Urothelium cell line (cell line): Measurements from ENCODE around the gene TNFAIP8L3.
"Not testable (repeated sequence)": the region's sequence is repeated elsewhere in the genome, so short reads cannot be mapped to it uniquely, and the experiment has no call there.

Experiments
- DNase-seq: peaks from one replicate; pipeline ENCODE4 v3.0.0; 2011; ENCODE audit warnings: low spot score, mixed read lengths
- FAIRE-seq: peaks from 2 replicates; lab custom pipeline; 2011; peaks lifted over from hg19 to GRCh38; lab: Jason Lieb, UNC

Gene TNFAIP8L3

DNA sequence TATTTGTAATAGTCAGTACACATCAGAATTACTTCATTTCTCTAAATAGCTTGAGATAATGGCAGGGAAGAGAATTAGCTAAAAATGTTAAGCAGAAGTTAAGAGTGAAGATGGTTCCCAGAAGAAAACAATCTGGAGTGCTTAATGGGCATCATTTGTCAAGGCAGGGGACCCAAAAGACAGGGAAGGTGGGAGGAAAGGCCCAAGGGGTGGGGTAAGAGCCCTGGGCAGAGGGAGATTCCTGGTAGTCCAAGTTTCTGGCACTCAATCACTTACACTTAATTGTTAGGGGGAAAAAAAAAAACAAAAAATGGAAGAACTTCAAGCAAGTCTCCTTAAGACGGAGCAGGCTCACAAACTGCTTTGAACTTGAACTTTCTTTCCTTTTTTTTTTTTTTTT lies 28.9 kb downstream of the TNFAIP8L3 start:
- FAIRE-seq, result no peak
- DNase-seq, result no peak

DNA sequence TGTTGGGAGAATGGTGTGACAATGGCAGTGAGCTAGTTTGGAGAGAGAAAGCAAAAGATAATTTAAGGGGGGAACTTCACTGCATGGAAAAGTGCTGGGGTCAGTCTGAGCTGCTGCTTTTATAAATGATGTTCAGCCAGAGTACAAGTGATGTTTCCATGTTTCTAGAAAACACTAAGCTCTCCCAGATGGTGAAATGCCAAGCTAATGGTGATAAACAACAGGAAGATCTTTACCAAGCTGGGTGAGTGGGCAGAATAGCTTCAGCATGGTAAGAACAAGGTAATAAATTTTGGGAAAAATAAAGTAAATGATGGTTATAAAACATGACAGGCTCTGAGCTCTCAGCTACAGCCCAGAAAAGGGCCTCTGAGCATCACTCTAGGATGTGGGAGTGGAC lies 29.4 kb downstream of the TNFAIP8L3 start:
- FAIRE-seq, result no peak
- no peak for DNase-seq

DNA sequence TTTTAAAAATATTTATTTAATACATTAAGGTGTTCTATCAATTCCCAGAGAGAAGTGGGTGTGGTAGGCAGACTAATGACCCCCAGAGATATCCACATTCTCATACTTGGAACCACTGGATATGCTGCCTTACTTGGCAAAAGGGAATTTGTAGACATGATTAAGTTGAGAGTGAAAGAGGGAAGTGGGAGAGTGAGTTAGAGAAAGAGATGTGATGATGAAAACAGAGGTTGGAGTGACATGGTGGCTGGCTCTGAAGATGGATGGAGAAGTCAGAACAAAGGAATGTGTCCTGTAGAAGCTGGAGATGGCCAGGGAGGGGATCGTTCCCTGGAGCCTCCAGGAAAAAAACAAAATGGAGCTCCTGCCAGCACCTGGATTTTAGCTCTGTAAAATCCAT lies 32.0 kb downstream of the TNFAIP8L3 start:
- FAIRE-seq (no peak), DNase-seq (no peak)

DNA sequence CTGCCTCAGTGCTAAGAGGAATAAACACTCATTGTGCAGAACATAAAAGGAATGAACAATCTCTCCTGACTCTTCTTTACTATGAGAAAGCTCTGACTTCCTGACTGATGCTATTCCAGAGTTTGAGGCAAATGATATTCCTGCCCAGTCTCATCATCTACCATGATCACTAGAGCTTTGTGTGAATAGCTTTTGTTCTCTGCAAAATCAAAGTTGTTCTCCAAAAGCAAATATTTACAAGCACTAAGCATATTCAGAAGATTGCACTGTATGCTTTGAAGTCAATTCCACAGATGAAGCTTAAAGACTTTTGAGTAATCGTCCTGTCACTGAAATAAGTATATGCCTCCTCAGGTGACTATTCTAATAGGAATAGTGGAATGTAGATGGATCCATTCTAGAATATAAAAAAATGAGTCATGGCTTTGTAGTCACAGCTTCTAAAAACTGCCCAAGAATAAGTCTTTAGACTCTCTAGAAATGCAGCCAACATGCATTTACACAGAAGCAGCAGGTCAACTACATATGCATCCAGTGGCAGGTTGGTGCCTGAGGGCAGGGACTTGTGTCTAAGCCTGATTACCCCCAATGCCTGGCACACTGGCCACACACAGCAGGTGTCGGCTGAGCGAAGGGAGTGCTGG lies 34.6 kb downstream of the TNFAIP8L3 start:
- no peak for DNase-seq
- FAIRE-seq, result no peak

DNA sequence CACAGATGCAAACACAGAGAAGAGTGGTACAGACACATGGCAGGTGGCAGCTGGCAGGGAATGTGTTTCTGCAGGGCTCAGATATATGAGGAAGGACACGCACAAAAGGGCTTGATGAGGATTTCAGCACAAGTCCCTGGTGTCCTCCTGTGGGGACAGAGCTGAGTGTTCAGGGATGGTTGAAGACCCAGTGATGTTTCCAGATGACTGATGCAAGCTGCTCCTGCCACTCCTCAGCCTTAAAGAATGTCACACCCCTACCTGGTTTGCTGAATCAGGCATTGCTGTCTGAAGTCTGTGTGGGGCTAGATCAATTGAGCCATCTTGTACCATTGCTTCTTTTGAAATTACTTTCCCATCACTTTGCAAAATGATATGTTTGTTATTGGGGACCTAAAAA lies 40.2 kb downstream of the TNFAIP8L3 start:
- no peak for FAIRE-seq
- no peak for DNase-seq

DNA sequence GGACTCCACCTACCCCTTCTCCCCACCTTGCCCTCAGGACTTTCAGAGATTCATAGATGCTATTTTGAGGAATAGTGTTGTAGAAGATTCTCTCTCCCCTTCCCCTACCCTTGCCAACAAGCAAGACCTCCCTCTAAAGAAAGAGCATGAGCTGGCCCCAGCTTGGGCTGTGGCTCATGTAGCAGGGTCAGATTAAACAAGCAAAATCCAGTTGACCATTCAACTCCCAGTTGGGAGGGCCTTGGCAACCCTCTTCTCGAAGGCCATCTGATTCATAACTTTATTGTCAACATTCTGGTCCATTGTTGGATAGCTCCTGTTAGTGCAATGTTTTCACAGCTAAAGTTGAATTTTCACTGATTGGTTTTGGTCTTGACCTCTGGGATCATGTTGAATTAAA lies 41.1 kb downstream of the TNFAIP8L3 start:
- no peak for FAIRE-seq
- no peak for DNase-seq

DNA sequence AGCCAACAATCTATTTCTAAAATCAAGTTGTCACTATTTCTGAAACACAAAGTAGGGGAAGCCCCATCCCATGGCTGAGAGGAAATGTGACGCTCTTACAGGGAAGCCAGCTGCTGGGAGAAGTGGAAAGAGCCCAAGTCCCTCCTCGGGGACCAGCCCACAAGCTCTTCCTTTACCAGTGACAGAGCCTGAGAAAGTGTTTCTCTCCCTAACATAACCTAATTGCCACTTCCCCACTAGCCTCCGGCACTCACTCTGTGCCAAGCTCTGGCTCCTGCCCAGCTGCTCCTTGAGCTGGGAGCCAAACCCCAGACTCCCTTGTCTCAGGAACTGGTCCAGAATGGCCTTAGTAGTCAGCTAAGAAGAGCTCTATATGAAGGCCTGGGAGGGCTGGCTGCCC lies 42.9 kb downstream of the TNFAIP8L3 start:
- no peak for DNase-seq
- FAIRE-seq, result no peak

DNA sequence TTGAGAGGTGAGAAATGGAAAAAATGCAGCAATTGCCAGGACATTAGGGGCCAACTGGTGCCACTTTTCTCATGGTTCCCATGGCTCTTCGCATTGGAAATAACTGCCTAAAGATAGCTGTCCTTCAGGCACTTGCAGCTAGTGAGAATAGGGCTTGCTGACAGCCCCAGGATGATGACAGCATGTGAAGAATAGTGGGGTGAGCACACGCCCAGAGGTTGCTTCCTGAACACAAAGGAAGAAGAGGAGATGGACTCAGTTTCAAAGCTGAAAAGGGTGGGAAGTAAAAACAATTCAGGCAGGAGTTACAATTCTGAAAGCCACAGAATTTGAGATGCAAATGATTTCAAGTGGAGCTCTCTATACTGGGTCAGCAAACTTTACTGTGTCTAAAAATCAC lies 45.6 kb downstream of the TNFAIP8L3 start:
- no peak for FAIRE-seq
- no peak for DNase-seq

DNA sequence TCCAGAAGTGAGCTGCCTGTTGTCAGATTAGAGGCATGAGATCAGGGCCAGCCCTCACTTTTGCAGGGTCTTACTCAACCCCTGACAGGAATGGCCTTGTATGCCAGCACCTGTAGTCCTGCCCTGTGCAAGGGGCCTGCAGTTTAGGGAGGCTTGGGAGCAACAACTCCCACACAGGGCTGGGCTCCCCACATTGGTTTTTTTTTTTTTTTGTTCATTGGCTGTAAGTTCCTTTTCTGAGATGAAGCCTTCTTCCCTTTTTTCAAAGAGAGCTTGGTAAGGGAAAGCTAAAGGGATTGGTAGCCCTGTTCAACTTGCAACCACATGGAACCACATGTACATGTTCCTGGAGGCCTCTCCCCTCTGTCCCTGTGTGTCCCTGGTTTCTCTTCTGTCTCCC lies 46.4 kb downstream of the TNFAIP8L3 start:
- FAIRE-seq (no peak), DNase-seq (no peak)

DNA sequence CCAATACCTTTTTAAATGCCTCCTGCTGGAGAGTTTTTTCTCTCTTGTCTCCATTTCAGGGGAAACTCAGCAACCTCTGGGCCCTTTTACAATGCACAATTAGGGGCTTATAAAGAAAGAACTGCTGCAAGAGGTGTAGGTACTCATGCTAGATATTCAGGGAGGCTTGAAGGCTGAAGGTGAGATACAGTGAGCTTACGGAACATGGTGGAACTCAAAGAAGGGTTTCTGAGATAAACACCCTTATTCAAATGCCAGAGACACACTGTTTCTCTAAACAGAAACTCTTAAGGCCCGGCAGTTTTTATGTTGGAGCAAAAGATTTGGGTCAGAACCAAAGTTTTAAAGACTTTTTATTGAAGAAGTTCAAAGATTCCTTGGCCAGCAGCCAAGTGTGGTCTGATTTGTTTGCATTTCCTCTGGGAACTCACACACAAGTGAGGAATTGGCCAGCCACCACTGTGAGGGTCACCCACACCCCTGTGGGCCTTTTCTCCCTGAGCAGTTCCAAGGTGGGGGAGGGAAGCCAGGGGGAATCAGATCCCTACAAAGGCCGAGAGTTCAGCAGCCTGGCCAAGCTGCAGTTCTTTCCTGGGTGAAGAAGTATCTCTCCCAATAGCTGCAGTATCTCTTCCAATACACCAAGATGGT lies 47.8 kb downstream of the TNFAIP8L3 start:
- no peak for FAIRE-seq
- DNase-seq, result no peak

DNA sequence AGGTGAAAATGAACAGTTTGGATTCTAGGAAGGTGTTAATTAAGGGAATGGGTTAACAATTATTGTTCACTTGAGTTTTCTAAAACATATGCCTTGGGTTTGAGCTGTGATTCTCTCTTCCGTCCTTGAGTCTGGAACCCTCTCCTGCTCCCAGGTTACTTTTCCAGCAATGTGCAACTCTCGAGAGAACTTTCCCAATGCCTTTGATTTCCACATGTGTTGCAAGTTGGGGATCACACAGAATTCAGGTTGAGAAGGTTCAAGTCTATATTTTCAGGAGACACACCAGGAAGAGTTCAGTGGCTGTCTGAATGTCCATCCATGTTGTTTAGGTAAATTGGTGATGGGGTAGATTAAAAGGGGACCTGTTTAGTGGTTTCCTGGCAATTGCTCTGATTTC lies 48.7 kb downstream of the TNFAIP8L3 start:
- DNase-seq (no peak), FAIRE-seq (no peak)

DNA sequence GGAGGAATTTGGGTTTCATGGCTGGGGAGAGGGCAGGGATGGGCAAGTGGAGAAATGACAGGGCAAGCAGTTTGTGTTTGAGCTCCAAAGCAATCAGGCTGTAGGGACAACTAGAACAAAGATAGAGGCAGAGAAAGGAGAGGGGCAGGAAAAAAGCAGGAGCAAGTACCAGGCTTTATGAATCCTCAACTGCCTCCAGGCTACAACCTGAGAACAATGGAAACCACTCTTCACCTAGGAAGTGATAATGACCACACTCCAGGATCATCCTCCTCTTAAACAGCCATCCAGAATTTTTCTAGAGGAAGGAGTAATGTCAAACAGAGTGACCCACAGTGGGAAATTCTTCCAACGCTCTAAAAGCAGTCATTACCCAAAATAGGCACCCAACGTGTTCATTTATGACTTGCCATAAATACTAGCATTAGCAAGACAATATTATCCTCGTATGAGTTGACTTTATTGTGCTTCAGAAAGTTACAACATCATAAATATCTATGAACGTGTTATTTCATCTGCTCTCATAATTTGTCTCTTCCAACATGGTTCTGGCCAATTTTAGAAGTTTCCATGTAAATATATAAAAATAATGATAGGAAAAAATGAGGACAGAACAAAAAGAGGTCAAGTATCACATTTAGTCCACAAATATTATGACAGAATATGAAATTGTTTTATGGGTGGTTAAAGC lies 50.5 kb downstream of the TNFAIP8L3 start:
- DNase-seq (no peak), FAIRE-seq (no peak)

DNA sequence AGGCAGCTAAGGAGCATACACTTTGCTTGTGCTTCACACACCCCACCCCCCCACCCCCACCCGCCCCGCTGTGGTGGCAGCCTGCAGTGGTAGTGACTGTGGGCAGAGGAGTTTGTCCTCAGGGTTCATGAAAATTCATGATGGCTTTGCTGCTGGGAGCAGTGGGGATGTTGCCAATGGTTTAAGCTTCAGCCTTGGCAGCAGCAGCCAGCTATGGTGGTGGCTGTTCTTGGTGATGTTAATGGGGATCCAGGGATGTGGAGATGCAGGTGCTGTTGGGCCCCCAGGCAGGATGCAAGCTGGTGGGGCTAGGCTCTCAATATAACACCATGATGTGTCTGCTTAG lies 55.8 kb downstream of the TNFAIP8L3 start:
- FAIRE-seq (no peak), DNase-seq (no peak)

DNA sequence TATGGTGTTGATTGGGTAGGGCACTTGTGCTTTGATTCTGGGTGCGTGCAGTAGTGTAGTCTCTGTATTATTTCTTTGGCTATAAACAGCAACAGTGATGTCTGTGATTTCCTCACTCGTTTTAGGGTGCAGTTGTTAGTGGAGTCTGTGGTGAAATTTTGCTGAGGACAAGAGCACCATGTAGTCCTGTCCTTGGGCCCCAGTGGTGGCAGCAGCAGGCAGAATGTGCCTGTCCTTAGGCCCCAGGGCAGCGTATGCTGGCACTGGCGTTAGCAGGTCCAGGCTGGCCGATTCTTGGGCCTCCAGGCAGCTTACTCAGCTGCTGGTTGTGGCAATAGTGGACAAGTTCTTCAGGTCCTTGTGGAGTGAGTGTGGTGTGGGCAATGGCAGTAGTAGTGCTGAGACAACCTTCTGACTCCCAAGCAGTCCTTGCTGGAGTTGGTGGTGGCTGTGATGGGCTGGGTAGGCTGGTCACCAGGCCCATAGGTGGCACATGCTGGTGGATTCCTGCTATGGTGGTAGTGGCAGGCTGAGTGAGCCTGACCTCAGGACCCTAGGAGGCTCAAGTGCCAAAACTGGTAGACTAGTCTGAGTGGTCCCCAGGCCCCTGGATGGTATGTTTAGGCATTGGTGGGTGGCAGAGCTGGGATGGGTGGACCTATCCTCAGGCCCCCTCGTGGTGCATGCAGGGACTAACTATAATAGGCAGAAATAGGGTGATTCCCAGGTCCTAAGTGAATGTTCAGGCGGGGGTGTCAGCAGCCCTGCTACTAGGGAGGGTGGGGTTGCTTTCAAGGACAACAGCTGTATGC lies 56.3 kb downstream of the TNFAIP8L3 start:
- DNase-seq (no peak), FAIRE-seq (no peak)

DNA sequence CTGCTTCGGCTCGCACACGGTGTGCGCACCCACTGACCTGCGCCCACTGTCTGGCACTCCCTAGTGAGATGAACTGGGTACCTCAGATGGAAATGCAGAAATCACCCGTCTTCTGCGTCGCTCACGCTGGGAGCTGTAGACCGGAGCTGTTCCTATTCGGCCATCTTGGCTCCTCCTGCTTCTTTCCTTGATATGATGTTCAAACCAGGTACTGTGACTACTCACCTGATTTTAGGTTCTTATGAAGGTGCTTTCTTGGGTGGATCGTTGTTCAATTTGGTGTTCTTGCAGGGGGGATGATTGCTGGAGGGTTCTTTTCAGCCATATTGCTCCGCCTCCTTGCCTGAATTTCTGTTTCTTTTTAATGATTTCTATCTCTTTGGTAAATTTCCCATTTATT lies 57.2 kb downstream of the TNFAIP8L3 start:
- FAIRE-seq, DNase-seq: not testable (repeated sequence)

DNA sequence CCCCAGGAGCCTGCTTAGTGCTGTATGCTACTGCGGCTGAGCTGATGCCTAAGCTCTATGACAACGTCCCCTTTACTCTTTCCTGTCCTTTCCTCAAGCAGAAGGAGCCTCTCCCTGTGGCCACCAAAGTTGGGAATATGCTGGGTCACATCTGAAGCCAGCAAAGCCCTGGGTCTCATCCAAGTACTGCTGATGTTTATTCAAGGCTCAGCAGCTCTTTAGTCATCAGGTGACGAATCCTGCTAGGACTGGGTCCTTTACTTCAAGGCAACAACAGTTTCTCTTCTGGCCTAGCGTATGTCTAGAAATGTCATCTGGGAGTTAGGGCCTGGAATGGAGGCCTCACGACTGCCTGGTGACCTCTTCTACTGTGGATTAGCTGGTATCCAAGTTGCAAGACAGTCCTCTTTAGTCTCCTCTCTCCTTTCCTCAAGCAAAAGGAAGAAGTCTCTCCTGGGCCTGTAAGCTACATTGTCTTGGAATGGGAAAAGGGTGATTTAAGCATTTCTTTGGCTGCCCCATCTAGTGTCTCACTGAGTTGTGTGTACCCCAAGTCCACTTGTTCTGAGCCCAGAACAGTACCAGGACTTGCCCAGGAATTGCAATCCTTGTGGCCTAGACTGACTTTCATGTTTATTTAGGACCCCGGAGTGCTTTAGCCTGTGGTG lies 63.9 kb downstream of the TNFAIP8L3 start:
- FAIRE-seq (no peak), DNase-seq (no peak)

DNA sequence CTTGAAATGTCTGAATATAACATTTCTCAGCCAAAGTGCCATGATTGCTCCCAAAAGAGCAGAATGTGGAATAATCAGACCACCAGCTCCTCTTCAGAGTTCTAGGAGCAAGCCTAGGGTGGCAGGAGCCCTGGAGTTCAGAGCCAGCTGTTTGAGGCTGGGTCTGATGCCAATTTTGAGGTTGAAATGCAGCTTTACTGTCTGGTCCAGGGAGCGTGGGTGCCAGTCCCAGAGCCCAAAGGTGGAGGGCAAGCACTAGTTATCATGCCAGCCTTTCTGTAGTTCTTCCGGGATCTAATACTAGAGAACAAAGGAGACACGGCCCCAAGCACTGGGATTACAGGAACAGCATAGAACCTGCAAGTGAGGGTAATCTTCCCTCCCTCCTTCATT lies 69.3 kb downstream of the TNFAIP8L3 start:
- FAIRE-seq, result no peak
- no peak for DNase-seq

DNA sequence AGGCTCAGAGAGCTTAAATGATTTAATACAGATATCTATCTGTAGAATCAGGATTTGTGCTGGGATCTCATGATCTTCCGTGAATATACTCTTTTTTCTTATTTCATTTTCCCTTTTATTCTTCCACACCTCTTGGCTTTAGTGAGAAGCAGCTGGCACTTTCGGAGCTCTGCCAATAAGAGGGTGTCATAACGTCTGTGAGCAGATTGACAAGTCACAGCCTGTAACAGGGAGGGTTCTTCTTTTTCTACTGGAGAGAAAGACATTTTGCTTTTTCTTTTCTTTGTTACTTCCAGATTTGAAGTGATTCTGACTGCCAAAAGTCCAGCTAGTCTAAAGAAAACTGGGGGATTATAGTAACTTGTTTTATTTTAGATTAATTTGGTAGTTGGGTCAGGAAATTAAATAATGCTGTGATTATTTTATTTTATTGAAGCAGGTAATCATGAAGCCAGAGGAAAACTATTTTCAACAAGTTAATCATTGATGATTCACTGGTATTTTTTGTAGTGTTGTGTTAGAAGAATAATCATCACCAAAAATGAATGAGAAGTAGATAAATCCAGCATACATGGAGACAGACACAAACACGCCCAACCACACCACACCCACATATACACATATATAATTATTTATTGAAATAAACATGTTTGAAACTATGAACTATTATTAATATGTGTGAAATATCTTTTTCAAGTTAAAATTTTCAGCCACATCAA lies 69.8 kb downstream of the TNFAIP8L3 start:
- FAIRE-seq, result no peak
- DNase-seq, result no peak

DNA sequence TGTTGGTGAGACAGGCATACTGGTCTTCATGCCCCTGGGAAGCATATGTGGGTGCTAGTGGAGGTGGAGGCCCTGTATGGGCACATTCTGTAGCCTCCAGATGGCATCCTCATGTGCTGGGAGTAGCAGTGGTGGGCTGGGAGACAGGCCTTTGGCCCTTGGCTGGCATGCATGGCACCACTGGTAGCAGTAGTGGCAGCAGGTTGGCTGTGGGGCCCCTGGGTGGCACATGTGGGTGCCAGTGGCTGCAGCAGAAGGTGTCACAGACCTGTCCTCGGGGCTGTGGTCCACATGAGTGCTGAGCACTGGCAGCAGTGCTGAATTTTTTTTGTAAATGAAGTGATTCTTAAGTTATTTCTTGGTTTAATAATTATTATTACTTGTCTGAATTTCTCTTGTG lies 71.2 kb downstream of the TNFAIP8L3 start:
- FAIRE-seq (no peak), DNase-seq (no peak)

DNA sequence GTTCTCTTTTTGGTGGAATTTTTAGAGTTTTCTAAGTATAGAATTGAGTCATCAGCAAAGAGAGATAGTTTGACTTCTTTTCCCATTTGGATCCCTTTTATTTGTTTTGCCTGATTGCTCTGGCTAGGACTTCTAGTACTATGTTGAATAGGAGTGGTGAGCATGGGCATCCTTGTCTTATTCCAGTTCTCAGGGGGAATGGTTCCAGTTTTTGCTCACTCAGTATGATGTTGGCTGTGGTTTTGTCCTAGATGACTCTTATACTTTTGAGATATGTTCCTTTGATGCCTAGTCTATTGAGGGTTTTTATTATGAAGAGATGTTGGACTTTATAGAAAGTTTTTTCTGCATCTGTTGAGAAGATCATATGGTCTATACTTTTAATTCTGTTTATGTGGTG lies 72.5 kb downstream of the TNFAIP8L3 start:
- DNase-seq (no peak), FAIRE-seq (no peak)
